HepG2 (cell line): ENCODE measurements around the gene OAT. TPM values are rescaled to one million over a fixed set of nuclear protein-coding genes. Genes with fewer than 3 reads are reported as not detected.
A peak's percentile ranks its signal among the peaks of the same experiment; 100 is the strongest.

ENCODE experiments used
- ARID4A ChIP-seq: sonication (generic); formaldehyde crosslinking; IDR thresholded peaks from 2 replicates; pipeline ENCODE4 v1.5.0; 2020; ENCODE audit warnings: mild to moderate bottlenecking, missing genetic modification reagents, borderline replicate concordance
- ATF4 ChIP-seq, 2 experiments: fragments of 450-650 bp in 1 of 2; sonication (generic) in 1 of 2; formaldehyde crosslinking; IDR thresholded peaks; 2 replicates each; pipeline versions ENCODE4 v1.5.0 to v1.8.0; 2020 to 2022; ENCODE audit warnings: mild to moderate bottlenecking in 1 of 2, missing genetic modification reagents in 1 of 2
- EEA1 ChIP-seq: sonication (generic); formaldehyde crosslinking; IDR thresholded peaks from 2 replicates; pipeline ENCODE4 v1.5.1; 2020; ENCODE audit warnings: mild to moderate bottlenecking, missing genetic modification reagents, borderline replicate concordance
- HINFP ChIP-seq: sonication (generic); formaldehyde crosslinking; IDR thresholded peaks from 2 replicates; pipeline ENCODE4 v1.4.0; 2020; ENCODE audit warnings: low read depth, mild to moderate bottlenecking, missing genetic modification reagents
- HMGA1 ChIP-seq: sonication (generic); formaldehyde crosslinking; conservative IDR thresholded peaks from 2 replicates; pipeline ENCODE4 v1.4.0; 2020; ENCODE audit warnings: missing genetic modification reagents
- HOXA9 ChIP-seq: sonication (generic); formaldehyde crosslinking; IDR thresholded peaks from 2 replicates; pipeline ENCODE4 v1.8.1; 2022; ENCODE audit warnings: missing genetic modification reagents, mild to moderate bottlenecking, moderate library complexity, borderline replicate concordance
- IKZF4 ChIP-seq: sonication (generic); formaldehyde crosslinking; IDR thresholded peaks from 2 replicates; pipeline ENCODE4 v1.5.1; 2020; ENCODE audit warnings: borderline replicate concordance, mild to moderate bottlenecking, low read depth, missing genetic modification reagents; ENCODE audit errors: not compliant biosample characterization
- KLF15 ChIP-seq: sonication (generic); formaldehyde crosslinking; IDR thresholded peaks from 2 replicates; pipeline ENCODE4 v1.8.1; 2023; ENCODE audit warnings: borderline replicate concordance, mild to moderate bottlenecking, inconsistent platforms, missing genetic modification reagents, mixed read lengths
- MIER3 ChIP-seq: IDR thresholded peaks from 2 replicates; pipeline ENCODE4 v1.6.1; 2016; ENCODE audit warnings: missing compliant biosample characterization, borderline replicate concordance
- MIXL1 ChIP-seq: IDR thresholded peaks from 2 replicates; pipeline ENCODE4 v1.6.1; 2016
- PCBP1 ChIP-seq: fragments of 200-400 bp; formaldehyde crosslinking; IDR thresholded peaks from 2 replicates; pipeline ENCODE4 v1.6.1; 2017; ENCODE audit warnings: mild to moderate bottlenecking, low read depth, low read length, borderline replicate concordance
- PRDM4 ChIP-seq: sonication (generic); formaldehyde crosslinking; IDR thresholded peaks from 2 replicates; pipeline ENCODE4 v1.9.0; 2021; ENCODE audit warnings: missing genetic modification reagents, borderline replicate concordance
- SP5 ChIP-seq: IDR thresholded peaks from 2 replicates; pipeline ENCODE4 v1.6.1; 2016; ENCODE audit warnings: low read depth, borderline replicate concordance
- TEAD3 ChIP-seq: optimal IDR thresholded peaks from 2 replicates; pipeline ENCODE3; 2016; ENCODE audit warnings: borderline replicate concordance
- ZMAT3 ChIP-seq: sonication (generic); formaldehyde crosslinking; conservative IDR thresholded peaks from 2 replicates; pipeline ENCODE4 v1.7.0; 2021; ENCODE audit warnings: missing genetic modification reagents
- ZNF251 ChIP-seq: sonication (generic); formaldehyde crosslinking; IDR thresholded peaks from 2 replicates; pipeline ENCODE4 v1.9.0; 2021; ENCODE audit warnings: mild to moderate bottlenecking, missing genetic modification reagents
- ZNF703 ChIP-seq: sonication (generic); formaldehyde crosslinking; IDR thresholded peaks from 2 replicates; pipeline ENCODE4 v1.5.1; 2020; ENCODE audit warnings: missing genetic modification reagents, mild to moderate bottlenecking, moderate library complexity, borderline replicate concordance
- polyA plus RNA-seq, 8 experiments: library from polyadenylated mRNA; depleted of rRNA in 3 of 8; stranded (reverse) in 7 of 8; unstranded in 1 of 8; fragments of >200 nt; fragmentation: Illumina TruSeq in 4 of 8; extraction: Trizol in 4 of 8; gene quantifications; 2 replicates each; pipeline versions ENCODE4 v1.2.1 to v1.2.3, GENCODE V29; 2011 to 2016; ENCODE audit warnings: low read depth in 4 of 8, missing spikeins in 1 of 8, mixed read lengths in 1 of 8; ENCODE audit not compliant: insufficient read depth in 1 of 8
- total RNA-seq, 5 experiments: library from RNA; depleted of rRNA; stranded (reverse); fragments of >200 nt; fragmentation: Illumina TruSeq; extraction: Trizol; gene quantifications; 2 replicates each; pipeline ENCODE4 v1.2.3, GENCODE V29; 2016; ENCODE audit warnings: low read depth in 1 of 5

OAT gene
- total and polyA plus RNA-seq, 2 of the 13 experiments (the other 11 are each of a cell fraction or from before 2014, with no cell fraction given) = 87.8 to 96.7 TPM

- TF ChIP-seq HINFP = 0 out of 2 replicates have a peak, but pooled peaks have one; percentile 34
- no peak for TF ChIP-seq HMGA1 (CRISPR knock-in tag)
- TF ChIP-seq ZNF251 (CRISPR knock-in tag) = no peak
- TF ChIP-seq ZMAT3 (CRISPR knock-in tag) = 0 out of 2 replicates have a peak, but pooled peaks have one; percentile 15
- TF ChIP-seq MIER3 (CRISPR knock-in tag) = no peak
- TF ChIP-seq IKZF4 (CRISPR knock-in tag) = no peak
- TF ChIP-seq SP5 (CRISPR knock-in tag) = peak; percentile 76
- no peak for TF ChIP-seq PRDM4 (CRISPR knock-in tag)
- no peak for TF ChIP-seq HOXA9
- no peak for TF ChIP-seq ATF4 (CRISPR knock-in tag; IDR thresholded peaks at IDR 0.05)
- TF ChIP-seq EEA1 (CRISPR knock-in tag) = no peak; the same call in 1 of the 2 replicates
- TF ChIP-seq TEAD3 (CRISPR knock-in tag) = no peak
- no peak for TF ChIP-seq PCBP1
- TF ChIP-seq ZNF703 (CRISPR knock-in tag) = no peak
- TF ChIP-seq MIXL1 (CRISPR knock-in tag) = no peak; the same call in 1 of the 2 replicates
- TF ChIP-seq KLF15 (CRISPR knock-in tag) = no peak
- peak; percentile 86 for TF ChIP-seq ARID4A (CRISPR knock-in tag)
Measured at GRCh38 chr10:124418726-124419501, at the start of gene OAT (continued).
